ENCODE data around the gene KLRB1.

GRCh38 chr12:9636851-9637206, 29.1 kb upstream of the KLRB1 start:
- TF ChIP-seq CTCF (conservative IDR thresholded peaks at IDR 0.05) (peak; percentile 41), ZFX (IDR thresholded peaks at IDR 0.05) (no peak)
